ENCODE measurements around the gene APLNR. TPM values are rescaled to one million over a fixed set of nuclear protein-coding genes. Genes with fewer than 3 reads are reported as not detected.

The APLNR gene
- total and polyA plus RNA-seq, 4 experiments from 2014 or later, result not detected

DNA sequence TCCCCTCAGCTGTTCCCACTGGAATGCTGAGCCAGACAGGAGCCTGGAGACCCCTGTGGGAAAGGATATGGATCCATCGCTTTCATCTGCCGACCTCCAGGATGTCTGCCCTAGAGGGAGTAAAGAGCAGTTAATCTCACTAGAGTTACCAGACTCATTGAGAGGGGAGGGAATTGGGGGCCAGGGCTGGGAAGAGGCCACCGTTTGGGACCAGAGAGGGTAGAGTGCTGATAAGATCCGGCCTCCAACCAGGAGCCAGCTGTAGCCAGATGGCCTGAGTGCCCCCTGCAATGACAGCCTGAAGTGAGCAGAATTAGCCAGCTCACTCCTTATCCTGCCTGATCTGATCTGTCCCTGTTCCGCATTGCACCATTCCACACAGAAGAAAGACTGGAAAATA, 3.7 kb upstream of the APLNR start:
- CTCF ChIA-PET (ENCODE audit: partially characterized antibody), result interaction anchor here (3.8 kb wide), 1 partner anchor 9 kb away, joined by 26 read pairs; no protein-coding TSS in a partner anchor
- Histone ChIP-seq H3K27ac (ENCODE audit: low read depth, low read length) (no peak overlapping the region), H3K27me3 (ENCODE audit: insufficient read depth, low read length) (no peaks in the 10 kb centered on the region), H3K4me3 (ENCODE audit: low read length in 2 of 2) (no peak overlapping the region), H3K4me1 (ENCODE audit: insufficient read depth, low read length) (no peaks in the 10 kb centered on the region), H3K36me3 (ENCODE audit: insufficient read depth, low read length) (no peaks in the 10 kb centered on the region), H3K9me3 (ENCODE audit: control insufficient read depth in 1 of 2, low read length in 2 of 2) (no peaks in the 10 kb centered on the region)
- no peak overlapping the region for H3K27ac Mint-ChIP-seq
- POLR2A ChIA-PET (ENCODE audit: partially characterized antibody), result no interaction called here
- H3K36me3 Mint-ChIP-seq, result no peaks in the 10 kb centered on the region
- no peak overlapping the region for H3K4me3 Mint-ChIP-seq
- intact Hi-C loops (cut with micrococcal nuclease), result no loop called here
- H3K9me3 Mint-ChIP-seq, result no peaks in the 10 kb centered on the region
- peak in 1 of 5 donors; percentile 38 for DNase-seq
- H3K4me1 Mint-ChIP-seq, result peaks cover 4 to 16% (median 6%) of the 10 kb centered on the region in 4 donors
- peaks cover 15 to 21% of the 10 kb centered on the region in 2 donors for H3K27me3 Mint-ChIP-seq

DNA sequence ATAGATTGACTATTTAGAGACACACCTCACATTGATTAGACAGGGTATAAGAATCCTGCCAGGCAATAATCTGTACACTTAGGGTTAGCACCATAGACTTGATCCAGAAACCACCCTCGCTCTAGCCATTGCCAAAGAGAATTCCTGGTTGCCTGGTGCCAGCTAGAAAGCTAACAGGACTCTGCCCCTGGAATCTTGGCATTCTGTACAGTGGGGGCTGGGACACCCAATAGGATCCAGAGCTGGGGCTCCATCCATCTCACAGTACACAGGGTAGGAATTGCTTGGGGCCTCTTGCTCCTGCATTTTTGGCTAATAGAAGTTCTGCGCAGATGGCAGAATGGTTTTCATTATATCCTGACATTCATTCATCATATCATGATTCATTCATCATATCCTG, 3.0 kb upstream of the APLNR start:
- intact Hi-C loops (cut with micrococcal nuclease), result no loop called here
- no peaks in the 10 kb centered on the region for H3K9me3 ChIP-seq (ENCODE audit: control insufficient read depth in 1 of 2, low read length in 2 of 2)
- DNase-seq, result no peak
- Mint-ChIP-seq H3K36me3 (no peaks in the 10 kb centered on the region), H3K27ac (no peak overlapping the region), H3K4me1 (peaks cover 4 to 12% (median 6%) of the 10 kb centered on the region in 4 donors), H3K9me3 (no peaks in the 10 kb centered on the region), H3K27me3 (peaks cover 20 to 24% of the 10 kb centered on the region in 2 donors), H3K4me3 (no peak overlapping the region)
- H3K36me3 ChIP-seq (ENCODE audit: insufficient read depth, low read length), result no peaks in the 10 kb centered on the region
- POLR2A ChIA-PET (ENCODE audit: partially characterized antibody), result no interaction called here
- H3K4me1 ChIP-seq (ENCODE audit: insufficient read depth, low read length), result no peaks in the 10 kb centered on the region
- CTCF ChIA-PET (ENCODE audit: partially characterized antibody), result interaction anchor here (3.8 kb wide), 1 partner anchor 9 kb away, joined by 26 read pairs; no protein-coding TSS in a partner anchor
- H3K27ac ChIP-seq (ENCODE audit: low read depth, low read length), result no peak overlapping the region
- H3K27me3 ChIP-seq (ENCODE audit: insufficient read depth, low read length), result no peaks in the 10 kb centered on the region
- H3K4me3 ChIP-seq (ENCODE audit: low read length in 2 of 2), result no peak overlapping the region

DNA sequence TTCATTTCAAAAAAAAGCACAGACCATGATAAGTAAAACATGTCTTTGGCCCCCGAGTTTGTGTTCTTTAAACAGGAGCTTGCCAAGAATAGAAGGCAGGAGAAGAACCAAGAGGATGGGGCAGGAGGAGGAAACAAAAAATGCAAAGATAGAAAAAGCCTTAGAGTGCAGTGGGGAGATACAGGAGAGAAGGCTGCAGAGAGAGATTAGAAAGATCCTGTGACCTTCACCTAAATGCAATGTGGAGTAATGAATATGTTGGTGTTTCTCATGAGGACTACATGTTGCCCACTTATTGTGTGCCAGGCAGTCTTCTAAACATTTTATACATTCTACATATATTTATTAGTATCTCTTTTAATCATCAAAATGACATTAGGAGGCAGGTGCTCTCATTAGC, 2.3 kb upstream of the APLNR start:
- Histone ChIP-seq H3K27me3 (ENCODE audit: insufficient read depth, low read length) (no peaks in the 10 kb centered on the region), H3K27ac (ENCODE audit: low read depth, low read length) (no peak overlapping the region), H3K36me3 (ENCODE audit: insufficient read depth, low read length) (no peaks in the 10 kb centered on the region), H3K4me1 (ENCODE audit: insufficient read depth, low read length) (no peaks in the 10 kb centered on the region), H3K4me3 (ENCODE audit: low read length in 2 of 2) (no peak overlapping the region), H3K9me3 (ENCODE audit: control insufficient read depth in 1 of 2, low read length in 2 of 2) (no peaks in the 10 kb centered on the region)
- peaks cover 0 to 6% (median 2%) of the 10 kb centered on the region in 4 donors for H3K4me1 Mint-ChIP-seq
- H3K27me3 Mint-ChIP-seq, result peaks cover 20 to 30% of the 10 kb centered on the region in 2 donors
- no peaks in the 10 kb centered on the region for H3K9me3 Mint-ChIP-seq
- CTCF ChIA-PET (ENCODE audit: partially characterized antibody), result interaction anchor here (3.8 kb wide), 1 partner anchor 10 kb away, joined by 26 read pairs; no protein-coding TSS in a partner anchor
- no peaks in the 10 kb centered on the region for H3K36me3 Mint-ChIP-seq
- H3K4me3 Mint-ChIP-seq, result no peak overlapping the region
- no peak overlapping the region for H3K27ac Mint-ChIP-seq
- POLR2A ChIA-PET (ENCODE audit: partially characterized antibody), result no interaction called here
- intact Hi-C loops (cut with micrococcal nuclease), result no loop called here
- DNase-seq, result no peak

DNA sequence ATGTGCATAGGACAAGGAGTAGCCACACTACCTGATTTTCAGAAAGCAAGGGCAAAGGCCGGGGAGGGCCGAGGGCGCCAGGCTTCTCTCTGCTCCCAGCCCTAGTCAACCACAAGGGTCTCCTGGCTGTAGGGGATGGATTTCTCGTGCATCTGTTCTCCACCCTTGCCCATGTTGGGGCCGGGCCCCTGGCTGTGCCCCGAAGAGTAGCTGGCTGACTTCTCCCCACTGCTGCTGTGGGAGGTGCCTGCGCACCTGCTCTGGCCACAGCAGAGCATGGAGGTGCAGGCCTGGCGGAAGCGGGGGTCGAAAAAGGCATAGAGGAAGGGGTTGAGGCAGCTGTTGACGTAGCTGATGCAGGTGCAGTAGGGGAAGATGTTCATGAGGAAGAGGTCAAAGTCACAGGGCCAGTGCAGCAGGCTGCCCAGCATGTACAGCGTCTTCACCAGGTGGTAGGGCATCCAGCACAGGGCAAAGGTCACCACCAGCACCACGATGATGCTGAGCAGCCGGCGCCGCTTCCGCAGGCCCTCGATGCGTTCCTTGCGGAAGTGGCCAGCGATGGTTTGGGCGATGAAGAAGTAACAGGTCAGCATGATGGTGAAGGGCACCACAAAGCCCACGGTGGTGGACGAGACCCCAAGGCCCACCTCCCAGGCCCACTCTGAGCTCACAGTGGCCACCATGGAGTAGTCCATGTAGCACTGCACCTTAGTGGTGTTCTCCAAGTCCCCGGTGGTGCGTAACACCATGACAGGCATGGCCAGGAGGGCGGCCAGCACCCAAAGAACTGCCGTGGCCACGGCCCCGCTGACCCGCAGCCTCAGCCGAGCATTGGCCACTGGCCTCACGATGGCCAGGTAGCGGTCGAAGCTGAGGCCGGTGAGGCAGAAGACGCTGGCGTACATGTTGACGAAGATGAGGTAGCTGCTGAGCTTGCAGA, 1.0 kb downstream of the APLNR start:
- H3K27me3 Mint-ChIP-seq, result peaks cover 37 to 56% of the 10 kb centered on the region in 2 donors
- peaks cover 4 to 13% (median 6%) of the 10 kb centered on the region in 4 donors for H3K4me1 Mint-ChIP-seq
- Histone ChIP-seq H3K9me3 (ENCODE audit: control insufficient read depth in 1 of 2, low read length in 2 of 2) (no peaks in the 10 kb centered on the region), H3K36me3 (ENCODE audit: insufficient read depth, low read length) (no peaks in the 10 kb centered on the region), H3K27me3 (ENCODE audit: insufficient read depth, low read length) (peaks cover 17% of the 10 kb centered on the region), H3K27ac (ENCODE audit: low read depth, low read length) (no peak overlapping the region), H3K4me3 (ENCODE audit: low read length in 2 of 2) (no peak overlapping the region), H3K4me1 (ENCODE audit: insufficient read depth, low read length) (no peaks in the 10 kb centered on the region)
- CTCF ChIA-PET (ENCODE audit: partially characterized antibody), result interaction anchor here (1.2 kb wide), 1 partner anchor 14 kb away, joined by 3 read pairs; no protein-coding TSS in a partner anchor
- POLR2A ChIA-PET (ENCODE audit: partially characterized antibody), result no interaction called here
- peak overlapping the region in 1 of 8 donors; percentile 25 for H3K4me3 Mint-ChIP-seq
- intact Hi-C loops (cut with micrococcal nuclease), result no loop called here
- no peaks in the 10 kb centered on the region for H3K36me3 Mint-ChIP-seq
- DNase-seq, result no peak
- peak overlapping the region in 1 of 7 donors; percentile 16 for H3K27ac Mint-ChIP-seq
- peaks cover 0 to 1% (median 0%) of the 10 kb centered on the region in 8 donors for H3K9me3 Mint-ChIP-seq

DNA sequence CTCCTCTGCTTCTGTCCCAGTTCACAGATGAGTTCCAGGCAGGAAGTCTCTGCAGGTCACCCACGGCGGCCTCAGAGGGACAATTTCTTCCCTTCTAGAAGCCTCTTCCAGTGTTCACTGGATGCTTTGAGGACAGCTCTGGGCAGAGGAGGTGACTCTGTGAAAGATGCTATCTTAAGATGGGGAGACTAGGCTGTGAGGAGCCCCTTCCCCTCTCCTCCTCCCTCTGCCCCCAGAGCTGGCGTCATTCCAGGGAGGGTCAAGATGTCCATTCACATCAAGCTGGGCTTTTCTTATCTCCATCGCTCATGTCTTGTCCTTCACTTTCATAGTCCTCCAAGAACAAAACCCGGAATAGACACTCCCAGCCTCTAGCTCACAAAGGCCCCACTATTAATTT, 3.3 kb downstream of the APLNR start:
- Mint-ChIP-seq H3K36me3 (no peaks in the 10 kb centered on the region), H3K9me3 (peaks cover 0 to 1% (median 0%) of the 10 kb centered on the region in 8 donors), H3K27me3 (peaks cover 42 to 62% of the 10 kb centered on the region in 2 donors), H3K4me3 (no peak overlapping the region), H3K4me1 (peaks cover 4 to 16% (median 7%) of the 10 kb centered on the region in 4 donors), H3K27ac (no peak overlapping the region)
- Histone ChIP-seq H3K4me3 (ENCODE audit: low read length in 2 of 2) (no peak overlapping the region), H3K4me1 (ENCODE audit: insufficient read depth, low read length) (no peaks in the 10 kb centered on the region), H3K9me3 (ENCODE audit: control insufficient read depth in 1 of 2, low read length in 2 of 2) (no peaks in the 10 kb centered on the region), H3K27me3 (ENCODE audit: insufficient read depth, low read length) (peaks cover 17% of the 10 kb centered on the region), H3K27ac (ENCODE audit: low read depth, low read length) (no peak overlapping the region), H3K36me3 (ENCODE audit: insufficient read depth, low read length) (no peaks in the 10 kb centered on the region)
- no peak for DNase-seq
- CTCF ChIA-PET (ENCODE audit: partially characterized antibody), result interaction anchor here (3.0 kb wide), 1 partner anchor 15 kb away, joined by 11 read pairs; no protein-coding TSS in a partner anchor
- intact Hi-C loops (cut with micrococcal nuclease), result no loop called here
- POLR2A ChIA-PET (ENCODE audit: partially characterized antibody), result no interaction called here

DNA sequence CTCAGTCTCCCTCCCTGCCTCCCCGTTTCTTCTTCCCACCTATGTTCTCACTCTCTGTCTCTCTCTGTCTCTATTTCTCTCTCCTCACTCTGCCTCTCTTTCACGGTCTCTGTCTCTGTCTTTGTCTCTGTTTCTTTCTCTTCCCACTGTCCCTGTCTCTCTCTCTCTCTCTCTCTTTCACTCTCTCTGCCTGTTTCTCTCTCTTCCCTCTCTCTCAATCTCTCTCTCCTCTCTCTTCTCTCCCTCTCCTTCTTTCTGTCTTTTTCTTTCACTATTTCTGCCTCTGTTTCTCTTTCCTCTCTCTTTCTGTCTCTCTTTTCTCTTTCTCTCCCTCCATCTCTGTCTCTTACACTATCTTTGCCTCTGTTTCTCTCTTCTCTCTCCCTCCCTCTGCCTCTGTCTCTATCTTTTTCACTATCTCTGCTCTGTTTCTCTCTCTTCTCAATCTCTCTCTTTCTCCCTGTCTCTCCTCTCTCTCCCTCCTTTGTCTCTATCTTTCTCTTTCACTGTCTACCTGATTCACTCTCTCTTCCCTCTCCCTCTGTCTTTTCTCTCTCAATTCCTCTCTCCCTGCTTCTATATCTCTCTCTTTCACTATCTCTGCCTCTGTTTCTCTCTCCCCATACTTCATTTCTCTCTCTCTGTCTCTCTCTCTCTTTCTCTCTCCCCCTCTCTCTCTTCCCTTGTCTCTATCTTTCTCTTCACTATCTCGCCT, 5.4 kb downstream of the APLNR start:
- Histone ChIP-seq H3K27ac (ENCODE audit: low read depth, low read length) (no peak overlapping the region), H3K4me3 (ENCODE audit: low read length in 2 of 2) (no peak overlapping the region), H3K9me3 (ENCODE audit: control insufficient read depth in 1 of 2, low read length in 2 of 2) (no peaks in the 10 kb centered on the region), H3K4me1 (ENCODE audit: insufficient read depth, low read length) (no peaks in the 10 kb centered on the region), H3K27me3 (ENCODE audit: insufficient read depth, low read length) (peaks cover 17% of the 10 kb centered on the region), H3K36me3 (ENCODE audit: insufficient read depth, low read length) (no peaks in the 10 kb centered on the region)
- H3K27ac Mint-ChIP-seq, result peak overlapping the region in 1 of 7 donors; percentile 63
- ChIA-PET CTCF (ENCODE audit: partially characterized antibody) (interaction anchor here (3.0 kb wide), 1 partner anchor 17 kb away, joined by 11 read pairs; no protein-coding TSS in a partner anchor), POLR2A (ENCODE audit: partially characterized antibody) (no interaction called here)
- H3K4me3 Mint-ChIP-seq, result no peak overlapping the region
- H3K9me3 Mint-ChIP-seq, result peaks cover 0 to 1% (median 0%) of the 10 kb centered on the region in 8 donors
- no peaks in the 10 kb centered on the region for H3K36me3 Mint-ChIP-seq
- DNase-seq, result no peak
- peaks cover 34 to 54% of the 10 kb centered on the region in 2 donors for H3K27me3 Mint-ChIP-seq
- H3K4me1 Mint-ChIP-seq, result peaks cover 4 to 10% (median 5%) of the 10 kb centered on the region in 4 donors
- intact Hi-C loops (cut with micrococcal nuclease), result no loop called here

Measured in CD4-positive, alpha-beta memory T cell (primary cell).